Adrenal gland (tissue), 5 donors: ENCODE data around the gene ERBB4.

Experiments used
- CTCF ChIP-seq, 6 experiments: fragments of 450-650 bp in 4 of 6; fragments of 200-600 bp in 2 of 6; sonication (generic) in 1 of 6; IDR thresholded peaks; 1 replicate in 5 of 6; 2 replicates in 1 of 6; pipeline versions ENCODE4 v1.5.1 to v1.8.0; 2016 to 2021; ENCODE audit warnings: antibody characterized with exemption in 6 of 6, mild to moderate bottlenecking in 2 of 6, moderate library complexity in 1 of 6
- POLR2A ChIP-seq, 2 donors: fragments of 450-650 bp; IDR thresholded peaks; one replicate each; pipeline ENCODE4 v1.6.1; 2017; ENCODE audit warnings: antibody characterized with exemption in 2 of 2, mild to moderate bottlenecking in 2 of 2, moderate library complexity in 1 of 2
- donor health status: DM: no; HTN: no; CAD: no.

DNA sequence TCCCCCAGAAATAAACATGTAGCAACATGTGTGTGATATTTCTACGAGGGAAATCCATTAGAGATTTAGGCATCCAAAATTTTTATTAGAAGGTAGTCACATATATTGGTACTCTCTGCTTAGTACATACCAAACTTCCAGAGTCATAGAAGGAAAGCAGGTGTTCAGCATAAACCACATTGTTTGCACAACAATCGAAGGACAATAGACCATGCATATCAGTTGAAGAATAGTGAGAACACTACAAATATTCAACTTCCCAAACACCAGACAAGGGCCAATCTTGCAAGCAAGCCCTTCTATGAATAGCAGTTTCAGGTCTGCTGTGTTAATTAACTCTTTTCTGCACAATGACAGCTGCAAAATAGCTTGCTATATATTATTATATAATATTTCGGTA lies 702.2 kb downstream of the ERBB4 start:
- no peak for TF ChIP-seq CTCF (IDR thresholded peaks at IDR 0.05)
- TF ChIP-seq POLR2A (IDR thresholded peaks at IDR 0.05), result no peak
